Measurements from ENCODE around the gene CEP85L. TPM values are rescaled to one million over a fixed set of nuclear protein-coding genes. Genes with fewer than 3 reads are reported as not detected.

Gene CEP85L
- total RNA-seq, 1 experiment from 2014 or later, result 4.9 TPM

DNA sequence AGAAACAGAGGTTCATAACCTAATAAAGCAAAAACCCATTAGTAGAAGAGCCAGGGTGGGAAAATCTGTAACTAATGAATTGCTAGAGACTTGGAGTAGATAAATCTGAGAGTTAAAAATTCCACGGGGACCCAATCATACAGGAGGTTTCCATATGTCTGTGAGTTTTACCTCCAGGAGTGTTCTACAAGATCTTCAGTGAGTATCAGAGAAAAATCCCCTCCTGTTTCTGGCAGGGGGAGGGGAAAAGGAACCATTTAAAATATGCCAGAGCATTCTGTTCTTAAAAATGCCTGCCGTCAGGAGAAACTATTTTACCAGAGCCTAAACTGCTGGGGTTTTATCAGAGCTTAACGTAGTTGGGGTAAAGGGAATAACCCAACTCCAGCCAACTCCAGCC lies 157.3 kb downstream of the CEP85L start:
- H3K79me2 ChIP-seq (ENCODE audit: insufficient read depth, low read length), result no peaks in the 10 kb centered on the region
- H3K4me1 ChIP-seq (ENCODE audit: control insufficient read depth in 1 of 2, insufficient read depth in 2 of 2, low read length in 2 of 2), result peaks cover 3 to 24% of the 10 kb centered on the region in 2 experiments; a peak in 3 of 4 replicates
- H2AFZ ChIP-seq (ENCODE audit: low read depth, low read length, poor library complexity, severe bottlenecking), result no peak overlapping the region
- RAD21 ChIA-PET (ENCODE audit: low non-redundant PET in 1 of 2, low total read pairs in 2 of 2, uncharacterized antibody in 2 of 2, unreplicated experiment in 2 of 2), result no interaction called here
- H4K20me1 ChIP-seq (ENCODE audit: insufficient read depth), result no peaks in the 10 kb centered on the region
- no TSS peak for BruUV-seq (replicated peaks)
- CTCF ChIA-PET, result no interaction called here
- no peak for ATAC-seq
- POLR2A ChIA-PET, result no interaction called here
- no peaks in the 10 kb centered on the region for H3K36me3 ChIP-seq (ENCODE audit: control insufficient read depth in 1 of 2, insufficient read depth in 2 of 2, low read length in 2 of 2)
- no peak overlapping the region for H3K4me2 ChIP-seq (ENCODE audit: low read length)
- H3K27ac ChIP-seq (ENCODE audit: low read depth, low read length), result no peak overlapping the region
- no peak overlapping the region for H3K9ac ChIP-seq (ENCODE audit: low read length)
- H3K9me2 ChIP-seq (ENCODE audit: insufficient read depth), result no peaks in the 10 kb centered on the region; the same call in 1 of the 2 replicates
- no peak for DNase-seq (ENCODE audit: low read depth, low spot score)
- intact Hi-C loops (cut with micrococcal nuclease), result no loop called here
- no peaks in the 10 kb centered on the region for H3K9me3 ChIP-seq (ENCODE audit: control insufficient read depth in 1 of 2, insufficient read depth in 1 of 2, low read depth in 1 of 2, low read length in 2 of 2)
- TF ChIP-seq CEBPB (IDR thresholded peaks at IDR 0.05; ENCODE audit: low read depth) (no peak), CBX3 (IDR thresholded peaks at IDR 0.05; ENCODE audit: low read depth) (no peak), ZFX (IDR thresholded peaks at IDR 0.05) (no peak), YY1 (IDR thresholded peaks at IDR 0.05; ENCODE audit: extremely low read depth, insufficient replicate concordance, low read depth, low read length) (no peak), RAD21 (IDR thresholded peaks at IDR 0.05; ENCODE audit: low read depth) (no peak), ZNF274 (IDR thresholded peaks at IDR 0.05; ENCODE audit: low read depth, low read length) (no peak)
- TF ChIP-seq, protein P1, sequence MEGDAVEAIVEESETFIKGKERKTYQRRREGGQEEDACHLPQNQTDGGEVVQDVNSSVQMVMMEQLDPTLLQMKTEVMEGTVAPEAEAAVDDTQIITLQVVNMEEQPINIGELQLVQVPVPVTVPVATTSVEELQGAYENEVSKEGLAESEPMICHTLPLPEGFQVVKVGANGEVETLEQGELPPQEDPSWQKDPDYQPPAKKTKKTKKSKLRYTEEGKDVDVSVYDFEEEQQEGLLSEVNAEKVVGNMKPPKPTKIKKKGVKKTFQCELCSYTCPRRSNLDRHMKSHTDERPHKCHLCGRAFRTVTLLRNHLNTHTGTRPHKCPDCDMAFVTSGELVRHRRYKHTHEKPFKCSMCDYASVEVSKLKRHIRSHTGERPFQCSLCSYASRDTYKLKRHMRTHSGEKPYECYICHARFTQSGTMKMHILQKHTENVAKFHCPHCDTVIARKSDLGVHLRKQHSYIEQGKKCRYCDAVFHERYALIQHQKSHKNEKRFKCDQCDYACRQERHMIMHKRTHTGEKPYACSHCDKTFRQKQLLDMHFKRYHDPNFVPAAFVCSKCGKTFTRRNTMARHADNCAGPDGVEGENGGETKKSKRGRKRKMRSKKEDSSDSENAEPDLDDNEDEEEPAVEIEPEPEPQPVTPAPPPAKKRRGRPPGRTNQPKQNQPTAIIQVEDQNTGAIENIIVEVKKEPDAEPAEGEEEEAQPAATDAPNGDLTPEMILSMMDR (IDR thresholded peaks at IDR 0.05 in 2 of 3, conservative IDR thresholded peaks at IDR 0.05 in 1 of 3; ENCODE audit: borderline replicate concordance in 1 of 3, insufficient read depth in 1 of 3, low read depth in 2 of 3, low read length in 2 of 3), result no peak
- TF ChIP-seq, protein P2, sequence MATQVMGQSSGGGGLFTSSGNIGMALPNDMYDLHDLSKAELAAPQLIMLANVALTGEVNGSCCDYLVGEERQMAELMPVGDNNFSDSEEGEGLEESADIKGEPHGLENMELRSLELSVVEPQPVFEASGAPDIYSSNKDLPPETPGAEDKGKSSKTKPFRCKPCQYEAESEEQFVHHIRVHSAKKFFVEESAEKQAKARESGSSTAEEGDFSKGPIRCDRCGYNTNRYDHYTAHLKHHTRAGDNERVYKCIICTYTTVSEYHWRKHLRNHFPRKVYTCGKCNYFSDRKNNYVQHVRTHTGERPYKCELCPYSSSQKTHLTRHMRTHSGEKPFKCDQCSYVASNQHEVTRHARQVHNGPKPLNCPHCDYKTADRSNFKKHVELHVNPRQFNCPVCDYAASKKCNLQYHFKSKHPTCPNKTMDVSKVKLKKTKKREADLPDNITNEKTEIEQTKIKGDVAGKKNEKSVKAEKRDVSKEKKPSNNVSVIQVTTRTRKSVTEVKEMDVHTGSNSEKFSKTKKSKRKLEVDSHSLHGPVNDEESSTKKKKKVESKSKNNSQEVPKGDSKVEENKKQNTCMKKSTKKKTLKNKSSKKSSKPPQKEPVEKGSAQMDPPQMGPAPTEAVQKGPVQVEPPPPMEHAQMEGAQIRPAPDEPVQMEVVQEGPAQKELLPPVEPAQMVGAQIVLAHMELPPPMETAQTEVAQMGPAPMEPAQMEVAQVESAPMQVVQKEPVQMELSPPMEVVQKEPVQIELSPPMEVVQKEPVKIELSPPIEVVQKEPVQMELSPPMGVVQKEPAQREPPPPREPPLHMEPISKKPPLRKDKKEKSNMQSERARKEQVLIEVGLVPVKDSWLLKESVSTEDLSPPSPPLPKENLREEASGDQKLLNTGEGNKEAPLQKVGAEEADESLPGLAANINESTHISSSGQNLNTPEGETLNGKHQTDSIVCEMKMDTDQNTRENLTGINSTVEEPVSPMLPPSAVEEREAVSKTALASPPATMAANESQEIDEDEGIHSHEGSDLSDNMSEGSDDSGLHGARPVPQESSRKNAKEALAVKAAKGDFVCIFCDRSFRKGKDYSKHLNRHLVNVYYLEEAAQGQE (IDR thresholded peaks at IDR 0.05; ENCODE audit: low read depth), result no peak
- no peak overlapping the region for H3K4me3 ChIP-seq (replicated peaks in 1 of 2; ENCODE audit: low read depth in 1 of 2, low read length in 2 of 2)
- H3K27me3 ChIP-seq (ENCODE audit: insufficient read depth, low read length), result no peaks in the 10 kb centered on the region

All from HCT116 (cell line).